Measurements from ENCODE around the gene ACTL6B. TPM values are rescaled to one million over a fixed set of nuclear protein-coding genes. Genes with fewer than 3 reads are reported as not detected.

The ACTL6B gene
- total and polyA plus RNA-seq, 9 of the 15 experiments (the other 6 are each of a cell fraction or from before 2014, with no cell fraction given) = not detected

DNA sequence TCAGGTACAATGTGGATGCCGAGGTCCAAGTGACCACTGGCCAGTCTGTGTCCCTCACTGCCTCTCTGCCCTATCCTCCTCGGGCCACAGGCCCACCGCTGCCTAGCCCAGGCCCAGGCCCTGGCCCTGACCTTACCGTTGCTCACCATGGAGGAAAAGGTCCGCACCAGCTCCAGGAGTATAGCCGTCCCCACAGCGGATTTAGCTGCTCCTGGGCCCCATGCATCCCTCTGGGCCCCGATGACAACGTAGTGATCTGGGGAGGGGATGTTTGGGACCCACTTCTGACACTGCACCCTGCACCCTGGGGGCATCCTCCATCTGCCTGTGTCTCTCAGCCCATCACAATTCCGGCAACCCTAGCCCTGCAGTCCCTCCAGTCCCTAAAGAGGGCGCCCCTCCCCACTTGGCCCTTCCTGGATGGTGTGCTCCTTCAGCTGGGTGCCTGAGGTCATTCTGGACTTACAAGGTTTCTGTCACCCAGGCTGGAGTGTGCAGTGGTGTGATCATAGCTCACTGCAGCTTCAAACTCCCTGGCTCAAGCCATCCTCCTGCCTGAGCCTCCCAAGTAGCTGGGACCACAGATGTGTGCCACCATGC, 27.0 kb downstream of the ACTL6B start (continued):
- TF ChIP-seq, protein P1, sequence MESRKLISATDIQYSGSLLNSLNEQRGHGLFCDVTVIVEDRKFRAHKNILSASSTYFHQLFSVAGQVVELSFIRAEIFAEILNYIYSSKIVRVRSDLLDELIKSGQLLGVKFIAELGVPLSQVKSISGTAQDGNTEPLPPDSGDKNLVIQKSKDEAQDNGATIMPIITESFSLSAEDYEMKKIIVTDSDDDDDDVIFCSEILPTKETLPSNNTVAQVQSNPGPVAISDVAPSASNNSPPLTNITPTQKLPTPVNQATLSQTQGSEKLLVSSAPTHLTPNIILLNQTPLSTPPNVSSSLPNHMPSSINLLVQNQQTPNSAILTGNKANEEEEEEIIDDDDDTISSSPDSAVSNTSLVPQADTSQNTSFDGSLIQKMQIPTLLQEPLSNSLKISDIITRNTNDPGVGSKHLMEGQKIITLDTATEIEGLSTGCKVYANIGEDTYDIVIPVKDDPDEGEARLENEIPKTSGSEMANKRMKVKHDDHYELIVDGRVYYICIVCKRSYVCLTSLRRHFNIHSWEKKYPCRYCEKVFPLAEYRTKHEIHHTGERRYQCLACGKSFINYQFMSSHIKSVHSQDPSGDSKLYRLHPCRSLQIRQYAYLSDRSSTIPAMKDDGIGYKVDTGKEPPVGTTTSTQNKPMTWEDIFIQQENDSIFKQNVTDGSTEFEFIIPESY (CRISPR knock-in tag; IDR thresholded peaks at IDR 0.05) = peak; percentile 62
- peak; percentile 13; the same call in 1 of the 2 replicates for TF ChIP-seq BCOR (IDR thresholded peaks at IDR 0.05)
- peak; percentile 49; the same call in 1 of the 2 replicates for TF ChIP-seq SMC3 (conservative IDR thresholded peaks at IDR 0.05; ENCODE audit: insufficient read depth, low read depth, low read length)
- peak; percentile 42; the same call in 1 of the 2 replicates for TF ChIP-seq ZNF263 (CRISPR knock-in tag; IDR thresholded peaks at IDR 0.05; ENCODE audit: borderline replicate concordance)
- 0 out of 2 replicates have a peak, but pooled peaks have one; percentile 55 for TF ChIP-seq MYNN (IDR thresholded peaks at IDR 0.05)
- TF ChIP-seq MYNN (CRISPR knock-in tag; IDR thresholded peaks at IDR 0.05) = no peak
- TF ChIP-seq TEAD2 (tag; IDR thresholded peaks at IDR 0.05) = no peak
- TF ChIP-seq, protein P2, sequence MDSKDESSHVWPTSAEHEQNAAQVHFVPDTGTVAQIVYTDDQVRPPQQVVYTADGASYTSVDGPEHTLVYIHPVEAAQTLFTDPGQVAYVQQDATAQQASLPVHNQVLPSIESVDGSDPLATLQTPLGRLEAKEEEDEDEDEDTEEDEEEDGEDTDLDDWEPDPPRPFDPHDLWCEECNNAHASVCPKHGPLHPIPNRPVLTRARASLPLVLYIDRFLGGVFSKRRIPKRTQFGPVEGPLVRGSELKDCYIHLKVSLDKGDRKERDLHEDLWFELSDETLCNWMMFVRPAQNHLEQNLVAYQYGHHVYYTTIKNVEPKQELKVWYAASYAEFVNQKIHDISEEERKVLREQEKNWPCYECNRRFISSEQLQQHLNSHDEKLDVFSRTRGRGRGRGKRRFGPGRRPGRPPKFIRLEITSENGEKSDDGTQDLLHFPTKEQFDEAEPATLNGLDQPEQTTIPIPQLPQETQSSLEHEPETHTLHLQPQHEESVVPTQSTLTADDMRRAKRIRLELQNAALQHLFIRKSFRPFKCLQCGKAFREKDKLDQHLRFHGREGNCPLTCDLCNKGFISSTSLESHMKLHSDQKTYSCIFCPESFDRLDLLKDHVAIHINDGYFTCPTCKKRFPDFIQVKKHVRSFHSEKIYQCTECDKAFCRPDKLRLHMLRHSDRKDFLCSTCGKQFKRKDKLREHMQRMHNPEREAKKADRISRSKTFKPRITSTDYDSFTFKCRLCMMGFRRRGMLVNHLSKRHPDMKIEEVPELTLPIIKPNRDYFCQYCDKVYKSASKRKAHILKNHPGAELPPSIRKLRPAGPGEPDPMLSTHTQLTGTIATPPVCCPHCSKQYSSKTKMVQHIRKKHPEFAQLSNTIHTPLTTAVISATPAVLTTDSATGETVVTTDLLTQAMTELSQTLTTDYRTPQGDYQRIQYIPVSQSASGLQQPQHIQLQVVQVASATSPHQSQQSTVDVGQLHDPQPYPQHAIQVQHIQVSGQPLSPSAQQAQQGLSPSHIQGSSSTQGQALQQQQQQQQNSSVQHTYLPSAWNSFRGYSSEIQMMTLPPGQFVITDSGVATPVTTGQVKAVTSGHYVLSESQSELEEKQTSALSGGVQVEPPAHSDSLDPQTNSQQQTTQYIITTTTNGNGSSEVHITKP (IDR thresholded peaks at IDR 0.05; ENCODE audit: partially characterized antibody) = peak; percentile 54
- TF ChIP-seq MEF2D (tag; conservative IDR thresholded peaks at IDR 0.05; ENCODE audit: low read depth) = no peak
- TF ChIP-seq CTBP1 (IDR thresholded peaks at IDR 0.05; ENCODE audit: borderline replicate concordance) = peak; percentile 67
- TF ChIP-seq MTA3 (IDR thresholded peaks at IDR 0.05; ENCODE audit: borderline replicate concordance) = 0 out of 2 replicates have a peak, but pooled peaks have one; percentile 31
- 0 out of 2 replicates have a peak, but pooled peaks have one; percentile 16 for TF ChIP-seq JUND (IDR thresholded peaks at IDR 0.05; ENCODE audit: borderline replicate concordance, low read depth, low read length)
- TF ChIP-seq JUND (tag; IDR thresholded peaks at IDR 0.05; ENCODE audit: borderline replicate concordance, low read depth, low read length) = no peak
- 0 out of 2 replicates have a peak, but pooled peaks have one; percentile 26 for TF ChIP-seq CREM (IDR thresholded peaks at IDR 0.05; ENCODE audit: low read depth)
- TF ChIP-seq MAZ (CRISPR knock-in tag; conservative IDR thresholded peaks at IDR 0.05 in 1 of 2, IDR thresholded peaks at IDR 0.05 in 1 of 2) = peak in 1 of 2 experiments; percentile 52; a peak in 1 of 4 replicates
- no peak for TF ChIP-seq MBD2 (IDR thresholded peaks at IDR 0.05; ENCODE audit: borderline replicate concordance, low read depth)
- TF ChIP-seq, protein P3, sequence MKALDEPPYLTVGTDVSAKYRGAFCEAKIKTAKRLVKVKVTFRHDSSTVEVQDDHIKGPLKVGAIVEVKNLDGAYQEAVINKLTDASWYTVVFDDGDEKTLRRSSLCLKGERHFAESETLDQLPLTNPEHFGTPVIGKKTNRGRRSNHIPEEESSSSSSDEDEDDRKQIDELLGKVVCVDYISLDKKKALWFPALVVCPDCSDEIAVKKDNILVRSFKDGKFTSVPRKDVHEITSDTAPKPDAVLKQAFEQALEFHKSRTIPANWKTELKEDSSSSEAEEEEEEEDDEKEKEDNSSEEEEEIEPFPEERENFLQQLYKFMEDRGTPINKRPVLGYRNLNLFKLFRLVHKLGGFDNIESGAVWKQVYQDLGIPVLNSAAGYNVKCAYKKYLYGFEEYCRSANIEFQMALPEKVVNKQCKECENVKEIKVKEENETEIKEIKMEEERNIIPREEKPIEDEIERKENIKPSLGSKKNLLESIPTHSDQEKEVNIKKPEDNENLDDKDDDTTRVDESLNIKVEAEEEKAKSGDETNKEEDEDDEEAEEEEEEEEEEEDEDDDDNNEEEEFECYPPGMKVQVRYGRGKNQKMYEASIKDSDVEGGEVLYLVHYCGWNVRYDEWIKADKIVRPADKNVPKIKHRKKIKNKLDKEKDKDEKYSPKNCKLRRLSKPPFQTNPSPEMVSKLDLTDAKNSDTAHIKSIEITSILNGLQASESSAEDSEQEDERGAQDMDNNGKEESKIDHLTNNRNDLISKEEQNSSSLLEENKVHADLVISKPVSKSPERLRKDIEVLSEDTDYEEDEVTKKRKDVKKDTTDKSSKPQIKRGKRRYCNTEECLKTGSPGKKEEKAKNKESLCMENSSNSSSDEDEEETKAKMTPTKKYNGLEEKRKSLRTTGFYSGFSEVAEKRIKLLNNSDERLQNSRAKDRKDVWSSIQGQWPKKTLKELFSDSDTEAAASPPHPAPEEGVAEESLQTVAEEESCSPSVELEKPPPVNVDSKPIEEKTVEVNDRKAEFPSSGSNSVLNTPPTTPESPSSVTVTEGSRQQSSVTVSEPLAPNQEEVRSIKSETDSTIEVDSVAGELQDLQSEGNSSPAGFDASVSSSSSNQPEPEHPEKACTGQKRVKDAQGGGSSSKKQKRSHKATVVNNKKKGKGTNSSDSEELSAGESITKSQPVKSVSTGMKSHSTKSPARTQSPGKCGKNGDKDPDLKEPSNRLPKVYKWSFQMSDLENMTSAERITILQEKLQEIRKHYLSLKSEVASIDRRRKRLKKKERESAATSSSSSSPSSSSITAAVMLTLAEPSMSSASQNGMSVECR (CRISPR knock-in tag; IDR thresholded peaks at IDR 0.05) = 0 out of 2 replicates have a peak, but pooled peaks have one; percentile 44
- TF ChIP-seq MTF1 (CRISPR knock-in tag; IDR thresholded peaks at IDR 0.05; ENCODE audit: borderline replicate concordance) = no peak
- TF ChIP-seq DNMT1 (IDR thresholded peaks at IDR 0.05) = no peak

Measured in K562 (cell line).